ENCODE results near the gene ZRANB1. TPM values are rescaled to one million over a fixed set of nuclear protein-coding genes. Genes with fewer than 3 reads are reported as not detected.

The ZRANB1 gene
- total and polyA plus RNA-seq, 2 experiments from 2014 or later = 6.6 to 21.9 TPM

DNA sequence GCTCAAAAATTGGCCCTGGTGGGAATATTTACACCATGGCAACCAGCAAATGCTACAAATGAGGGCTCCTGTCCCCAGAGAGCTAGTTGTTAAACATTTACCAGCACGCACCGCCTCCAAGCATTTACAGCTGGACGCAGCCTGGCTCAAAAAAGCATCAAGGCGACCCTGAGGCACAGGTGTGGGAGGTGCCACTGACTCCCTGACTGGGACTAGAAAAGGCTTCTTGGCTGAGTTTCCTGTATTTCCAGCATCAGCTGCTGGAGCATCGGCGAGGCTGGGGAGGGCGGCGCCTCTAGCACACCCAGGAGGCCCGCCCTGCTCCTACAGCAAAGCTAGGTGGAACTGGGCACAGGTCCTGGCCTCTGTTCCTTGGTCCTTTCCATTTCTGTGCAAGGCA lies 43.5 kb upstream of the ZRANB1 start:
- peaks cover 4% of the 10 kb centered on the region; the same call in 1 of the 2 replicates for H3K27me3 ChIP-seq (replicated peaks; ENCODE audit: insufficient read depth)
- no peaks in the 10 kb centered on the region for H3K9me3 ChIP-seq (ENCODE audit: low read depth)
- H3K79me2 ChIP-seq (ENCODE audit: insufficient read depth) = no peaks in the 10 kb centered on the region
- no peak overlapping the region for H3K4me2 ChIP-seq (ENCODE audit: unreplicated experiment)
- no peaks in the 10 kb centered on the region for H4K20me1 ChIP-seq (ENCODE audit: insufficient read depth)
- no peaks in the 10 kb centered on the region for H3K36me3 ChIP-seq (ENCODE audit: low read depth)
- in situ Hi-C loops (cut with MboI) = no loop called here
- no peak overlapping the region for H3K27ac ChIP-seq
- no peak for DNase-seq
- no peak overlapping the region for H2AFZ ChIP-seq
- H3K4me1 ChIP-seq (ENCODE audit: insufficient read depth) = no peaks in the 10 kb centered on the region
- no peak for TF ChIP-seq EZH2 (IDR thresholded peaks at IDR 0.05; ENCODE audit: insufficient read depth, poor library complexity, severe bottlenecking)
- no peak for TF ChIP-seq EZH2phosphoT487 (IDR thresholded peaks at IDR 0.05; ENCODE audit: insufficient read depth, low read depth)
- no peak overlapping the region for H3K9ac ChIP-seq
- no peaks in the 10 kb centered on the region for H3F3A ChIP-seq (ENCODE audit: insufficient read depth)
- no peak overlapping the region for H3K4me3 ChIP-seq
- 36 to 49% methylated on average over 8 to 9 of the region's 9 CpGs for WGBS, 2 experiments (ENCODE audit: low coverage in 1 of 2, low lambda C conversion rate in 2 of 2, missing lambda C conversion rate in 2 of 2)
- no peaks in the 10 kb centered on the region for H3K9me2 ChIP-seq (ENCODE audit: insufficient read depth)

DNA sequence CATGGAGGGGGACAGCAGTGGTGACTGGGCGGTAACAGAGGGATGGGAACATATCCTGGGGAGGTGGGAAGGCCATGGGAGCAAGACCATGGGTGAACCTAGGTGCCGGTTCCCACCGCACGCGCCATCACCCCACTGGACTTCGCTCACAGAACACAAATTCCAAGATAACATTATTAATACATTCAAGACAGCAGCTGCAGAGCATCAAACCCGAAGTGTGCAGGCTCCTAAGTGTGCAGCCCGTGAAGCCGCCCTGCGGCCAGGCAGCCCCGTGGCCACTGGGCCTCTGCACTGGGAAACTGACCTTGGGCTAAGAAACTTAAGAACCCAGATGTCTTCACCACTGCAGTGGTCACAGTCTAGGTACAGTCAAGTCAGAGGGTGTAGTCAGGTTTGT lies 42.8 kb upstream of the ZRANB1 start:
- H4K20me1 ChIP-seq (ENCODE audit: insufficient read depth) = no peaks in the 10 kb centered on the region
- no peak overlapping the region for H3K4me3 ChIP-seq
- H3K9me2 ChIP-seq (ENCODE audit: insufficient read depth) = no peaks in the 10 kb centered on the region
- H3K4me2 ChIP-seq (ENCODE audit: unreplicated experiment) = no peak overlapping the region
- H3K27me3 ChIP-seq (replicated peaks; ENCODE audit: insufficient read depth) = peaks cover 4% of the 10 kb centered on the region; the same call in 1 of the 2 replicates
- H3K4me1 ChIP-seq (ENCODE audit: insufficient read depth) = no peaks in the 10 kb centered on the region
- no peaks in the 10 kb centered on the region for H3K9me3 ChIP-seq (ENCODE audit: low read depth)
- H3K9ac ChIP-seq = no peak overlapping the region
- in situ Hi-C loops (cut with MboI) = no loop called here
- TF ChIP-seq EZH2phosphoT487 (IDR thresholded peaks at IDR 0.05; ENCODE audit: insufficient read depth, low read depth) (no peak), EZH2 (IDR thresholded peaks at IDR 0.05; ENCODE audit: insufficient read depth, poor library complexity, severe bottlenecking) (no peak)
- no peaks in the 10 kb centered on the region for H3K36me3 ChIP-seq (ENCODE audit: low read depth)
- H2AFZ ChIP-seq = no peak overlapping the region
- no peaks in the 10 kb centered on the region for H3F3A ChIP-seq (ENCODE audit: insufficient read depth)
- no peak for DNase-seq
- WGBS, 2 experiments (ENCODE audit: low coverage in 1 of 2, low lambda C conversion rate in 2 of 2, missing lambda C conversion rate in 2 of 2) = 84 to 91% methylated on average over 11 of the region's 11 CpGs
- H3K79me2 ChIP-seq (ENCODE audit: insufficient read depth) = no peaks in the 10 kb centered on the region
- no peak overlapping the region for H3K27ac ChIP-seq

DNA sequence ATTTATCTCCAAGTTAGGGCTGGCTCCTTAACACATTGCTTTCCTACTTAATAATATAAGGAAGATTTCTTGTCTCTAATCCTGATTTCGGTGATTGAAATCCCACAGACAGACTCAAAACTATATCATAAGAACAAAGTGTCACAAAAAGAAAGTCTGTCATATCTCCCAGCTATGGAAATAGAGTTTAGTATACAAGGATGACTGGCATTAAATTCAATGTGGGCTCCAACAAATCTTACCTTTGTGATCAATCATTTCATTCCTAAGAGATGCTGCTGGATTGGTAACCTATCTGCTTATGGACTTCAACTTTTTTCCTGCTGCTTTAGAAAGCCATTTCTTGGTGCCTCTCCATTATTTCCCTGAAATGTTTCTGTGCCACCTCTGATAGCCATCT lies 39.5 kb upstream of the ZRANB1 start:
- Histone ChIP-seq H3K4me1 (ENCODE audit: insufficient read depth) (peaks cover 7% of the 10 kb centered on the region), H3K36me3 (ENCODE audit: low read depth) (no peaks in the 10 kb centered on the region), H3F3A (ENCODE audit: insufficient read depth) (peaks cover 6% of the 10 kb centered on the region), H3K4me2 (ENCODE audit: unreplicated experiment) (no peak overlapping the region), H3K9me3 (ENCODE audit: low read depth) (no peaks in the 10 kb centered on the region), H4K20me1 (ENCODE audit: insufficient read depth) (no peaks in the 10 kb centered on the region), H2AFZ (no peak overlapping the region), H3K27ac (no peak overlapping the region), H3K27me3 (replicated peaks; ENCODE audit: insufficient read depth) (no peaks in the 10 kb centered on the region; the same call in 1 of the 2 replicates), H3K4me3 (no peak overlapping the region), H3K9me2 (ENCODE audit: insufficient read depth) (no peaks in the 10 kb centered on the region), H3K9ac (no peak overlapping the region), H3K79me2 (ENCODE audit: insufficient read depth) (no peaks in the 10 kb centered on the region)
- DNase-seq = no peak
- in situ Hi-C loops (cut with MboI) = no loop called here
- no peak for TF ChIP-seq EZH2 (IDR thresholded peaks at IDR 0.05; ENCODE audit: insufficient read depth, poor library complexity, severe bottlenecking)
- TF ChIP-seq EZH2phosphoT487 (IDR thresholded peaks at IDR 0.05; ENCODE audit: insufficient read depth, low read depth) = no peak
- 88 to 100% methylated on average over 1 of the region's 1 CpG for WGBS, 2 experiments (ENCODE audit: low coverage in 1 of 2, low lambda C conversion rate in 2 of 2, missing lambda C conversion rate in 2 of 2)

DNA sequence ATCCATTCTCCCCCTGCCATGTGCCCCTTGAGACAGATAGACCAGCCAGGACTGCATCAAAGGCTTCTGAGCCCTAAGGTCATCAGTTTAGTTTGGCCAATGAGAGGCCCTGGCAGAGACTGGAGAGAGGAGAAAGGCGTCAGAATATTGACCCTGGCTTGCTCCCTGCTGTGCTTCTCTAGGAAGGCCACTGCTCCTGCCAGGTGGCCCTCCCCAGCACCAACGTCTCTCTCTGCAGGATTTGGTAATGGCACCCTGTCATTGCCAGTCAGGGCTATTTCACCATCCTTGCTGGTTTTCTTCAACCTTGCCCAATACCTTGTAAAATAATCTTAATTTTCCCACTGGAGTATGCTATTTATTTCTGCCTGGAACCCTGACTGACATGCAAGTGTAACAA lies 38.8 kb upstream of the ZRANB1 start:
- H3K9ac ChIP-seq = no peak overlapping the region
- no peaks in the 10 kb centered on the region for H3K9me3 ChIP-seq (ENCODE audit: low read depth)
- in situ Hi-C loops (cut with MboI) = no loop called here
- DNase-seq = no peak
- peaks cover 6% of the 10 kb centered on the region for H3F3A ChIP-seq (ENCODE audit: insufficient read depth)
- H3K4me2 ChIP-seq (ENCODE audit: unreplicated experiment) = no peak overlapping the region
- no peaks in the 10 kb centered on the region for H3K9me2 ChIP-seq (ENCODE audit: insufficient read depth)
- no peaks in the 10 kb centered on the region for H4K20me1 ChIP-seq (ENCODE audit: insufficient read depth)
- H3K4me1 ChIP-seq (ENCODE audit: insufficient read depth) = peaks cover 7% of the 10 kb centered on the region
- no peaks in the 10 kb centered on the region; the same call in 1 of the 2 replicates for H3K27me3 ChIP-seq (replicated peaks; ENCODE audit: insufficient read depth)
- 40 to 53% methylated on average over 2 of the region's 2 CpGs for WGBS, 2 experiments (ENCODE audit: low coverage in 1 of 2, low lambda C conversion rate in 2 of 2, missing lambda C conversion rate in 2 of 2)
- H2AFZ ChIP-seq = no peak overlapping the region
- no peaks in the 10 kb centered on the region for H3K36me3 ChIP-seq (ENCODE audit: low read depth)
- no peaks in the 10 kb centered on the region for H3K79me2 ChIP-seq (ENCODE audit: insufficient read depth)
- H3K27ac ChIP-seq = no peak overlapping the region
- H3K4me3 ChIP-seq = no peak overlapping the region
- no peak for TF ChIP-seq EZH2phosphoT487 (IDR thresholded peaks at IDR 0.05; ENCODE audit: insufficient read depth, low read depth)
- no peak for TF ChIP-seq EZH2 (IDR thresholded peaks at IDR 0.05; ENCODE audit: insufficient read depth, poor library complexity, severe bottlenecking)

DNA sequence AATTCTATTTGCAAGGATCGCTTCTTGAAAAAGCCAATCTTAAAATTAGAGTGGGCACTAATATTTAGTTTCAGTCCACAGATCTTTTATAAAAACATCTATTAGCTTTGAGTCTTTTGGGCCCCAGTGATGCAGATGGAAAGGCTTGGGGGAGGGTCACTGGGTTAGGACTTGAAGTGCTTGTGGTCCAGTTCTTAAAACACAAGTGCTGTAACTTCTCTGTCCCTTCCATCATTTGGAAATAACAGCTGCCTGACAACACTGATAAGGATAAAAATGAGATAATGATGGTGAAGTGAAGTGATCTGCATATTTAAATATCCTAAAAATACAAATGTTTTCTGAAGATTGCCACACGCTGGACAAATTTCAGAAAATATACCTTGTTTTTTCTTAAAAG lies 37.1 kb upstream of the ZRANB1 start:
- no peak overlapping the region for H3K4me2 ChIP-seq (ENCODE audit: unreplicated experiment)
- H4K20me1 ChIP-seq (ENCODE audit: insufficient read depth) = no peaks in the 10 kb centered on the region
- peaks cover 6% of the 10 kb centered on the region for H3F3A ChIP-seq (ENCODE audit: insufficient read depth)
- H3K27ac ChIP-seq = no peak overlapping the region
- in situ Hi-C loops (cut with MboI) = no loop called here
- H2AFZ ChIP-seq = no peak overlapping the region
- no peaks in the 10 kb centered on the region for H3K9me2 ChIP-seq (ENCODE audit: insufficient read depth)
- no peak overlapping the region for H3K4me3 ChIP-seq
- H3K27me3 ChIP-seq (replicated peaks; ENCODE audit: insufficient read depth) = no peaks in the 10 kb centered on the region
- 98 to 99% methylated on average over 2 of the region's 2 CpGs for WGBS, 2 experiments (ENCODE audit: low coverage in 1 of 2, low lambda C conversion rate in 2 of 2, missing lambda C conversion rate in 2 of 2)
- DNase-seq = no peak
- H3K36me3 ChIP-seq (ENCODE audit: low read depth) = no peaks in the 10 kb centered on the region
- H3K79me2 ChIP-seq (ENCODE audit: insufficient read depth) = no peaks in the 10 kb centered on the region
- peaks cover 7% of the 10 kb centered on the region for H3K4me1 ChIP-seq (ENCODE audit: insufficient read depth)
- TF ChIP-seq EZH2 (IDR thresholded peaks at IDR 0.05; ENCODE audit: insufficient read depth, poor library complexity, severe bottlenecking) = no peak
- no peak for TF ChIP-seq EZH2phosphoT487 (IDR thresholded peaks at IDR 0.05; ENCODE audit: insufficient read depth, low read depth)
- no peaks in the 10 kb centered on the region for H3K9me3 ChIP-seq (ENCODE audit: low read depth)
- H3K9ac ChIP-seq = no peak overlapping the region

All from GM23248 (cell line).